ENCODE measurements around the gene GAREM1. TPM values are rescaled to one million over a fixed set of nuclear protein-coding genes. Genes with fewer than 3 reads are reported as not detected.

GAREM1 gene
- total and polyA plus RNA-seq, 2 of the 8 experiments (the other 6 are each of a cell fraction or from before 2014, with no cell fraction given), result 3.6 to 9.2 TPM

GRCh38 chr18:32249147-32249929 lies 221.3 kb downstream of the GAREM1 start (continued):
- no peak for TF ChIP-seq EGR1 (IDR thresholded peaks at IDR 0.05; ENCODE audit: borderline replicate concordance, low read depth, low read length)
- no peak for TF ChIP-seq CTCF (IDR thresholded peaks at IDR 0.05; ENCODE audit: control extremely low read depth in 1 of 3, insufficient read depth in 1 of 3, low read depth in 1 of 3, low read length in 3 of 3)
- no peak for TF ChIP-seq TEAD4 (IDR thresholded peaks at IDR 0.05; ENCODE audit: low read depth, low read length)

Measured in H1 (cell line).